GM21381 (cell line): ENCODE data around the gene RRBP1.
"Not testable (repeated sequence)": the region's sequence is repeated elsewhere in the genome, so short reads cannot be mapped to it uniquely, and the experiment has no call there.

Source experiments
- ATAC-seq: cut with Tn5 transposase; IDR thresholded peaks from one replicate; pipeline ENCODE4 v1.9.1; 2021; ENCODE audit warnings: mild to moderate bottlenecking, moderate library complexity; ENCODE audit not compliant: unreplicated experiment

The RRBP1 gene

GRCh38 chr20:17710379-17711266 is 28.6 kb upstream of the RRBP1 start:
- ATAC-seq: no peak

DNA sequence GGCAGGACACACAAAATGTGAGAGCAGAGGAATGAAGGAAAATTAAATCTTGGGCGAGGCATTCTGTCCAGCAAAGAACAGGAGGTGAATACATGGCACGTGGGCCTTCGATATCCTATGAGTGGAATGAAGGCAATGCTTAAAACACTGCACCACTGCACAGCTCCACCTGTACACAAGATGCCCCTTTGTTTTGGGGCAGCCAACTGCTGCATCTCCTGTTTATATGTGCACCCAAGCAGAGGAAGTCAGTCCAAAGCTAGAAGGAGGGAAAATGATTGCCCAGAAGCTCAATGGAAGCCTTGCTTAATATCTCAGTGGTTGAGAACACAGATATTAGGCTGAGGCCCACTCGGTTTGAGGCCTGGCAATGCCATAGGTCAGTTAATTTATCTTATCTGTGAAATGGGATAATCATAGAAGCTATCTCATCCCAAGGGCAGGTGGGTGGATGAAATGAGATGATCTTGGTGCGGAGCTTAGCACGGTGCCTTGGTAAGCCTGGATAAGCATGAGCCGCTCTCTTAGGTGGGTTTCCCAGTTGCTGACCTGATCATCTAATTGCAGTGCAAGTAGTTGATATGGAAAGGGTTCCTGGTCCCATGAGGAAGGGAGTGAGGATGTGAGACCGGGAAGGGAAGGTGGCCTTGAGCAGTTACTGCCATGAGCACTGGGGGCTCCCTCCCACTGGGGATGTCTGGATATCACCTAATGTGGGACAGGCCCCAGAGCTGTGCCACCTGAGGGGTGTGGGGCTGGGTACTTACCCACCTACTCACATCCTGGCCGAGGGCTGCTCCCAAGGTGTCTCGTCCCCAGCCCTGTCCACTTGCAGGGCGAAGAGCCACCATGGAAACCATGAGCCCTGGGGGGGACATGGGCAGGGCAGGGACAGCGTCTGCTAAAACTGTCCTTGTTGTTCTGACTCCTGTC is 27.6 kb upstream of the RRBP1 start:
- no peak for ATAC-seq

DNA sequence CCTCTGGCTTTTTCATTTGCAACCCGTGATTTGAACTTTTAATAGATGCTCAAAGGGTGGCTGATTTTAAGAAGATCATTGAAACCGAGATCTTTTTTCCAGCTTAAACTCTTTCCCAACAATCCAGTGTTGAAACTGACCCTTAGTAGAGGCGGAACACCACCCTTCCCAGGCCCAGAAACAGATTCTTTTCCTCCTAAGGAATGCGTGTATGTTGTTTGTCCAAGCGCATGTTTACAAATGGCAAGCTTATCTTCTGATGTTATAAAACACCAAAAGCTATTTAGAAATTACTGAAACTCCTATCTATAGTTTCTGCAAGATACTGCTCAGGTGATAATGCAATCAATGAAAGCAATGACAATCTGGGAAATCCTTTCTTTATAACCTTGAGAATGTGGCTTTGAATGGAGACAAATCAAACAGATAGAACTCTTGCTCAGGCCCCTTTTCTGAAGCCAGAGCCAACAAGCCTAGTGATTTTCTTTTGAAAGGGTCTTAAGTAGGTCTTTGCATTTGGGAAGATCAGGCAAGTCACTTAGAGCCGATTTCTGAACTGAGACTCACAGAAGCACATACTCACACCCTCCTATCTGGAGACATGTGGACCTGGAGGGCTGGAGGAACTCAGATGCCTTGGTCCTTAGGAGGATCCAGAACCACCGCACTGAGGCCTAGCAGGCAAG is 26.8 kb upstream of the RRBP1 start:
- ATAC-seq: no peak

DNA sequence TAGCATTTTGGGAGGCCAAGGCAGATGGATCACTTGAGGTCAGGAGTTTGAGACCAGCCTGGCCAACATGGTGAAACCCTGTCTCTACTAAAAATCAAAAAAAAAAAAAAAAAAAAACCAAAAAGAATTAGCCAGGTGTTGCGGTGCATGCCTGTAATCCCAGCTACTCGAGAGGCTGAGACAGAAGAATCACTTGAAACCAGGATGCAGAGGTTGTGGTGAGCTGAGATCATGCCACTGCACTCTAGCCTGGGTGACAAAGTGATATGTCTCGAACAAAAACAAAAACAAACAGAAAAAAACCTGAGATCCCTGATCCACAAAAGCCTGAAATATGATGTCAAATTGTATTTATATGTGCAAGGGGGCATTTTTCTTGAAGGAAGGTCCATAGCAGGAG is 25.9 kb upstream of the RRBP1 start:
- not testable (repeated sequence) for ATAC-seq

- no peak for ATAC-seq
Measured at GRCh38 chr20:17706632-17707031, 24.6 kb upstream of the RRBP1 start.

DNA sequence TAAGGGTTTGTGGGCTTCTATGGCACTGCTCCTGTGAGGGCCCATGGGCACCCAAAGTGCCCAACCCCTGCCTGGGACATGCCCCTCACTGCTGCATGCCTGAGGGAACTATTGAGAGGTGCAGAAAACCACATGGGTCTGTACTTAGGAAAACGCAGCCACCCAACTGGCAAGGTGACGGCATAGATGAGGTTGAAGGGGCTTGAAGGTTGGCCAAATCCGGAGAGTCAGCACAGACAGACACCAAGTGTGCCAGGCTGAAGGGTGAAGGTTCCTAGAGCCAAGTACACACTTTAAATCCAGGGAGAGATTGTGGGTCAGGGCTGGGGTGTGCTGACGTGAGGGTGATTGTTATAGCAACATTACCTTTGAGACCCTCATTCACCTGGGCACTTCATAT is 23.9 kb upstream of the RRBP1 start:
- ATAC-seq: no peak

GRCh38 chr20:17704589-17705317 is 22.7 kb upstream of the RRBP1 start:
- no peak for ATAC-seq

DNA sequence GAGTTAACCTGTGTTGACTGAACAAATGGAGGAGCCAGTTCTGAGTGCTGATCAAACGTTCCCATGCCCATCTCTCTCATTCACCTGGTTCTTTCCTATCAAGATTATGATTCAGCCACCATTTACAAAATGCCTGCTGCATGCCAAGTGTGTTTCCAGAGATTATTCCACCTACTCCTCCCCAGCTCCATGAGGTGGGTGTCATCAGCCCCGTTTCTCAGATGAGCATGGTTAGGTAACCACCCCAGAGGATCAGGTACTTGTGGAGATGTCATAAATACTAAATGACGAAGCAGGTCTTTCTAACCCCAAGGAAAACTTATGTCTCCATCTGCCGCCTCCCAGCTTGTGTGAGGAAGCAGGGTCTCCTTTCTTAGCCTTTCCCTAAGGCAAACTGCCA is 19.8 kb upstream of the RRBP1 start:
- no peak for ATAC-seq

GRCh38 chr20:17700637-17701036 is 18.6 kb upstream of the RRBP1 start:
- ATAC-seq: no peak

- no peak for ATAC-seq
Measured at GRCh38 chr20:17699931-17700351, 17.9 kb upstream of the RRBP1 start, which contains the start of gene BANF2. BANF2 (plus strand) TSS chr20:17699966; CDS start chr20:17725026, 25,060 bp downstream.

DNA sequence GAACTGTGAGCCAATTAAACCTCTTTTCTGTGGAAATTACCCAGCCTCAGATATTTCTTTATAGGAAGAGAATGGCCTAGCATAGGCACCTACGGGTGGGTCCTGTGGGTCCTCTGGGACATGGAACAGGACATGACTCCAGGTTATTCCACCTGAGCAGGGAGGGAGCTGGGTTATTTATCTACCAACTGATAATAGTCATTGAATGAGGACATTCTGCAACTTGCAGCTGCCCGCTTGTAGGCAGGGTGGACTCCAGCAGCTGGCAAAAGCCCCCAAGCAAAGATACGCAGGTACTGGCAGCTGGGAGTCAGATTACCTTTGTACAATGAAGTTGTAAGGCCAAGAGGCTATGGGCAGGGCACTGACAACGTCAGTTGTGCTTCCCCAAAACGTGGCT is 16.3 kb upstream of the RRBP1 start:
- ATAC-seq: no peak

GRCh38 chr20:17697171-17697570 is 15.1 kb upstream of the RRBP1 start:
- no peak for ATAC-seq

DNA sequence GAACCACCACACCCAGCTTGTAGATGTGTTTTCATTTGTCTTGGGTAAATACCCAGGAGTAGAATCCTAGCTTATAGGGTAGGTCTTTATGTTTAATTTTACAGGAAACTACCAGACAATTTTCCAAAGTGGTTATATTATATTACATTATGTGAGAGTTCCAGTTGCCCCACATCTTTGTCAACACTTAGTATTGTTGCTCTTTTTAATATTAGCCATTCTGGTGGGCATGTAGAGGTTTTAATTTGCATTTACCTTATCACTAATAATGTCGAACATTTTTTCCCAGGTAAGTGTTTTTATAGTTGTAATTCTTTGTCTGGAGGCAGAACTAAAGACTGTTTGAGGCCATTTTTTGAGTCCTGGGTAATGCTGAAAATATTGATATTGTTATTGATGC is 14.2 kb upstream of the RRBP1 start:
- no peak for ATAC-seq

- no peak for ATAC-seq
Measured at GRCh38 chr20:17694767-17695166, 12.7 kb upstream of the RRBP1 start.

GRCh38 chr20:17693444-17694001 is 11.5 kb upstream of the RRBP1 start:
- no peak for ATAC-seq

DNA sequence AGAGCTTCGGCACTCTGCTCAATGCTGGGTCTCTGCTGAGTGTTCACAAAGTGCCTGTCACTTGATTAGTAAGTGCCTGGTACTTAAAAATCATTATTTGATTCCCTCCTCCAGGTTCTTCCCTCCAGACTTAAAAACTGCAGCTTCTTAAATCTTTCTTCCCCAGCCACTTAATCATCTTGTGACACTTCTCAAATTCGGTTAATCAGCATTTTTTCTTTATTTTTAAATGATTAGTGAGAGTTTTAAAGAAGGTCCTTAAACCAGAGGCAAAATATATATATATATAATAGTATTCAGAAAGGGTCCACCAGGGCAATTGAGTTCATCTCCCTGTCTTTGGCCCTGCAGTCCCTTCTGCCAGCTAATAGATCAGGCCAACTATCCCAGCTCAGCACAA is 9.7 kb upstream of the RRBP1 start:
- ATAC-seq: no peak

- ATAC-seq: no peak
Measured at GRCh38 chr20:17690144-17690543, 8.1 kb upstream of the RRBP1 start.

- ATAC-seq: no peak
Measured at GRCh38 chr20:17688965-17689364, 6.9 kb upstream of the RRBP1 start.

- no peak for ATAC-seq
Measured at GRCh38 chr20:17687800-17688199, 5.8 kb upstream of the RRBP1 start.

GRCh38 chr20:17685168-17685567 is 3.1 kb upstream of the RRBP1 start:
- ATAC-seq: no peak
